WI38 (cell line): Measurements from ENCODE around the gene KRT1.

ENCODE experiments used
- H3K4me3 ChIP-seq: 2 replicates; pipeline ENCODE4 v1.5.1; 2011; ENCODE audit warnings: low read depth, mild to moderate bottlenecking, control low read depth, low read length
- TF ChIP-seq, protein P1 (sequence below): IDR thresholded peaks from 2 replicates; pipeline ENCODE4 v1.5.1; 2012; ENCODE audit warnings: low read depth, mild to moderate bottlenecking, control low read depth, low read length

KRT1 gene

DNA sequence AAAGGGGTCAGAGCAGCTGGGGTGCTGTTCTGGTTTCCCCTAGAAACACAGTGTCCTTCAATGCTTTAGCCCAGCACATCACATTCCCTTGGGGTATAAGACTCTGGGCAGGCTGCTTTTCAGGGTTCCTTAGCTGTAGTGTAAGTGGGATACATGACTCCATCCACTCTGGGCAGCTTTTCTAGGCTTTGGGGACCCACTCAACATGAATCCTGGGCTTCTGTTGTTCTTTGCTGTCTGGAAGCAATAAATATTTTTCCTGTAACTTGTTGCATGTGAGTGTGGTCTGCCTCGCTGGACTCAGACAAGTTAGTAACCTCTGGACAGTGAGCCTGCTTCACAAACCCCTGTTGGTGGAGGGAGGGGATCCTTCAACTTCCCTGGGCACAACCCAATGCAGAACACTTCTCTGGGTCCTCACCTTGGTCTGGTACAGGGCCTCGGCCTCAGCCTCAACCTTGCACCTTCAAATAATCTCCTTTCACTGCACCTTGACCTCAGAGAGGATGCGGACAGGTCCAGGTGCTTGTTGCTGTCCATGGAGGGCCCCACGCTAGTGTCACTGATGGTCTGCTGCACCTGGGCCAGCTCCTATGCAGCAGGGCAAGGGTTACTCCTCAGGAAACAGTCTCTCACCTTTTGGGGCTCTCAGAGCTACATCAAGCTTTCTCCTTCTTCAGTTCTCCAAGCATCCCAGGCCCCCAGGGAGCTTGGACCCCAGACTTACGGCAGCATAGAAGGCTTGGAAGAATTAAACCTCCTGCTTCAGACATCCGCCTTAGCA, 48.3 kb downstream of the KRT1 start:
- TF ChIP-seq, protein P1, sequence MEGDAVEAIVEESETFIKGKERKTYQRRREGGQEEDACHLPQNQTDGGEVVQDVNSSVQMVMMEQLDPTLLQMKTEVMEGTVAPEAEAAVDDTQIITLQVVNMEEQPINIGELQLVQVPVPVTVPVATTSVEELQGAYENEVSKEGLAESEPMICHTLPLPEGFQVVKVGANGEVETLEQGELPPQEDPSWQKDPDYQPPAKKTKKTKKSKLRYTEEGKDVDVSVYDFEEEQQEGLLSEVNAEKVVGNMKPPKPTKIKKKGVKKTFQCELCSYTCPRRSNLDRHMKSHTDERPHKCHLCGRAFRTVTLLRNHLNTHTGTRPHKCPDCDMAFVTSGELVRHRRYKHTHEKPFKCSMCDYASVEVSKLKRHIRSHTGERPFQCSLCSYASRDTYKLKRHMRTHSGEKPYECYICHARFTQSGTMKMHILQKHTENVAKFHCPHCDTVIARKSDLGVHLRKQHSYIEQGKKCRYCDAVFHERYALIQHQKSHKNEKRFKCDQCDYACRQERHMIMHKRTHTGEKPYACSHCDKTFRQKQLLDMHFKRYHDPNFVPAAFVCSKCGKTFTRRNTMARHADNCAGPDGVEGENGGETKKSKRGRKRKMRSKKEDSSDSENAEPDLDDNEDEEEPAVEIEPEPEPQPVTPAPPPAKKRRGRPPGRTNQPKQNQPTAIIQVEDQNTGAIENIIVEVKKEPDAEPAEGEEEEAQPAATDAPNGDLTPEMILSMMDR, result no peak
- H3K4me3 ChIP-seq, result no peak overlapping the region

DNA sequence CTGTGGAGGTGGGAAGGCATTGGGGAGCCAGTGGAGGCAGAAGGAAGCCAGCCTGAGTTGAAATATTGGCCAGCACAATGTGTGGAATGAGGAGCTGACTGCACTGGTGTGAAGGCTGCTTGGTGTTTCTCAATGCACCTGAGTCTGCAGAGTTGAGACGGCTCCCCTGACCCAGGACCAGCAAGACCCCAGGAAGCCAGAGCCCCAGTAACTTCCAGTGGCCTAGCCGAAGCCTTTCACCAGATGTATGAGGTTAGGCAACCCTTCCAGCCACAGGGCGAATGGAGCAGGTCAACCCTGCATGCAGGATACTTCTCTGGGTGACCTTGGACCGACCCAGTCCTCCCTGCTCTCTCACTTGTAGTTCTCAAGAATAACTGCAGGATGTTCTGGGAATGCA, 48.9 kb downstream of the KRT1 start:
- no peak overlapping the region for H3K4me3 ChIP-seq
- TF ChIP-seq, protein P1, result no peak

DNA sequence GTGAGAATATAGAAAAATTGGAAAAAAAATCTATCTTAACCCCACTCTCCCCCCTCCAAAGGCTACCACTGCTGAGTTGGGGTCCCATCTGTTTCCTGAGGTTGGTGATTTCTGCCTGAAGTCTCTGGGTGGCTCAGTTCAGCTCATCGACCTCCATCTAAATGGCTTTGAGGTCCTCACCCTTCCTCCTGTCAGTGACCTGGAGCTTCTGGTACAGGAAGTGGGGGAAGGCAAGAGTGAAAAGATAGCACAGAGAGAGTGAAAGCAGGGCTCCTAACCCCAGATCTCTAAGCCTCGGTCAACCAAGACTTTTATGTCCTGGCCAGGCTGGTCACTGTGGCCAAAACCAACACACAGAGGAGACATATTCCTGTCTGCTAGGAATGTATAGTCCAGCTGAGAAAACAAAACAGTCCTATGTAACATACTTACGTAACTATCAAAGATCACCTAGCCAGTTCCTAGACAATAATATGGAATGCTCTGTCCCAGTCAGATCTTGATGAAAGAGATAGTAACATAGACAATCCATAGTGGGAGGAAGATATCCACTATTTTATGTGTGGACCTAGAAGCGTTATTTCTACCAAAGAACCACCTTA, 49.5 kb downstream of the KRT1 start:
- TF ChIP-seq, protein P1, result no peak
- H3K4me3 ChIP-seq, result no peak overlapping the region

DNA sequence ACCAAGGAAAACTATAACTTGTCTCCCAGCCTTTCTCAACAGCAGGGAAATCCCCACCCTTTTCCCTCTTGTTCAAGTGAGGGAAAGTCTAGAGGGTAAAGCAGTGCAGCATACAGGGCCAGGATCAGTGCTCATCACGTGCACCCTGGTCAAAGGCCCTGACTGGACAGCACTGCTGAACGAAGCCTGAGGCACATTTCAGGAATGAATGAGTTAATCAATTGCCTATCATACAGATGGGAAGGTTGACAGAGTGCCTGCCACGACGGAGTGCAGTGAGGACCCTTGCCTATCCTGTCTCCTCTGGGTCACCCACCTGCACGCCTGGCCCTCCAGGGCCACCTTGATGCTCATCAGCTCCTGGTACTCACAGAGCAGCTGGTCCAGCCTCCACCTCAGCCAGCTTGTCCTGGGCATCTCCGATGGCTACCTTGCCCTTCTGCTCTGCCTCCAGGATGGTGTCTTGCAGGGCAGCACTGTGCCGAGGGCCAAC, 50.2 kb downstream of the KRT1 start:
- no peak overlapping the region for H3K4me3 ChIP-seq
- TF ChIP-seq, protein P1, result no peak

DNA sequence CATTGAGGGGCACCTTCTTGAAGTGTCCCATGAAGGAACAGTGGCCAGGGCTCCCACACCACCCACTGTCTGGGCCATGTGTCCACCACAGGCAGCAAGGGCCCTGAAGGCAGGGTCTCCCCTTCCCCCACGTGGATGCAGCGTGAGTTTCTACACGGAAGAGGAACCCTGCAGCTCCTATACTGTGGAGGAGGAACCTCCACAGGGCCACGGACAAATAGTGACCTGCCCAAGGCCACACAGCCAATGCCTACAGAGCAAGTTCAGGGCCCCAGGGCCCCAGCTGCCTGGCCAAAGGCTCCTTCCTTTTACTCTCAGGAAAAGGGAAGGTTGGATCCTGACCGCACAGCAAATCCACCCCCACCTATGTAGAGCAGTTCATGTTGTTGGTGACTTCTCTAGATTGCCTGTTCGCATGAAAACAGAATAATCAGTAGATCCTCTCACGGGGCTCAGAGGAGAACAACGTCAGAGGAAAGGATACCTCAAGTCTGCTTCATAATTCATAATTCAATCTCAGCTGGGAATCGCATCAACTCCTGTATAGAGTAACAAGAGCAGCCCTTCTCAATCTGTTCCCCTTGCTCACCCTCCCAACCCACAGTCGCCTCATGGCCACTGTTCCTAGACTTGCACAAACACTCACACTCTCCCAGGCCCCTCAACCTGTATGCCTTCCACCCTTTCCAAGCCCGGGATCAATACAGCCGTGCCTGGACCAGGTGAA, 50.8 kb downstream of the KRT1 start:
- H3K4me3 ChIP-seq, result no peak overlapping the region
- TF ChIP-seq, protein P1, result no peak

DNA sequence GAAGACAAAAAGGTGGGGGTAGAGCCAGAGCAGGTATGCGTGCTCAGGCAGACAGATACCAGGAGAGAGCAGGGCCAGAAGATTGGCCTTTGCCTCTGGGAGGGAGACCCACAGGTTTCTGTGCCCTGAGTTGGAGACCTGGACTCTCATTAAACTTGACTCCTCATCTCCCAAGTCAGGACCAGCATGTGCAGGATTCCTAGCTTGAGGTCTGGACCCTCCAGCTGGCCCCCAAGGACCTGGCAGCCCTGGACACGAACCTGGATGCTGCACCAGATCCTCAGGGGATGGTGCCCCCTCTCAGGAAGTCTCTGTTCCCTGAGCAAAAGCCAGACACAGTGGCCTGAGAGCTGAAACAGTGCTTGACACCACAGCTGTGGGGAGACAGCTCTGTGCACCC, 51.4 kb downstream of the KRT1 start:
- TF ChIP-seq, protein P1, result no peak

More for the DNA sequence above, 51.4 kb downstream of the KRT1 start:
- no peak overlapping the region for H3K4me3 ChIP-seq
